Skeletal muscle satellite cell (primary cell): ENCODE results near the gene IGFBPL1.
"Not testable (repeated sequence)": the region's sequence is repeated elsewhere in the genome, so short reads cannot be mapped to it uniquely, and the experiment has no call there.

Source experiments
- H3K27me3 ChIP-seq: 2 replicates; pipeline ENCODE4 v1.7.0; 2013; ENCODE audit warnings: low read length; ENCODE audit not compliant: control insufficient read depth, insufficient read depth
- H3K36me3 ChIP-seq: 2 replicates; pipeline ENCODE4 v1.7.0; 2013; ENCODE audit warnings: mild to moderate bottlenecking, control low read depth, low read length; ENCODE audit not compliant: insufficient read depth
- H3K4me1 ChIP-seq: 2 replicates; pipeline ENCODE4 v1.7.0; 2013; ENCODE audit warnings: low read length; ENCODE audit not compliant: control insufficient read depth, insufficient read depth
- H3K4me2 ChIP-seq: 2 replicates; pipeline ENCODE4 v1.7.0; 2013; ENCODE audit warnings: mild to moderate bottlenecking, low read length
- H3K4me3 ChIP-seq: 2 replicates; pipeline ENCODE4 v1.7.0; 2013; ENCODE audit warnings: low read length
- H3K9ac ChIP-seq: 2 replicates; pipeline ENCODE4 v1.7.0; 2013; ENCODE audit warnings: mild to moderate bottlenecking, low read depth, low read length, moderate library complexity
- H3K9me3 ChIP-seq: replicated peaks from 2 replicates; pipeline ENCODE4 v1.7.0; 2013; ENCODE audit warnings: mild to moderate bottlenecking, control low read depth, low read length

Gene IGFBPL1

GRCh38 chr9:38386319-38386895, 37.8 kb downstream of the IGFBPL1 start:
- peaks cover 47% of the 10 kb centered on the region for H3K4me1 ChIP-seq

GRCh38 chr9:38385896-38386295, 38.4 kb downstream of the IGFBPL1 start:
- H3K4me2 ChIP-seq = no peak overlapping the region
- no peak overlapping the region for H3K4me3 ChIP-seq
- no peak overlapping the region for H3K9ac ChIP-seq
- H3K4me1 ChIP-seq = peaks cover 47% of the 10 kb centered on the region
- H3K36me3 ChIP-seq = no peaks in the 10 kb centered on the region
- no peaks in the 10 kb centered on the region for H3K9me3 ChIP-seq
- H3K27me3 ChIP-seq = no peaks in the 10 kb centered on the region

More at GRCh38 chr9:38386319-38386895, 37.8 kb downstream of the IGFBPL1 start:
- Histone ChIP-seq H3K4me2 (no peak overlapping the region), H3K36me3 (no peaks in the 10 kb centered on the region), H3K4me3 (no peak overlapping the region), H3K27me3 (no peaks in the 10 kb centered on the region), H3K9ac (no peak overlapping the region), H3K9me3 (no peaks in the 10 kb centered on the region)

- Histone ChIP-seq H3K9ac (no peak overlapping the region), H3K27me3 (no peaks in the 10 kb centered on the region), H3K4me3 (no peak overlapping the region), H3K4me2 (no peak overlapping the region), H3K36me3 (no peaks in the 10 kb centered on the region), H3K9me3 (no peaks in the 10 kb centered on the region), H3K4me1 (peaks cover 47% of the 10 kb centered on the region)
These were observed 39.0 kb downstream of the IGFBPL1 start for GRCh38 chr9:38384990-38385848.

GRCh38 chr9:38382141-38382540, 42.1 kb downstream of the IGFBPL1 start:
- H3K4me2 ChIP-seq = no peak overlapping the region
- no peak overlapping the region for H3K4me3 ChIP-seq
- H3K27me3 ChIP-seq = no peaks in the 10 kb centered on the region
- no peak overlapping the region for H3K9ac ChIP-seq
- no peaks in the 10 kb centered on the region for H3K36me3 ChIP-seq
- H3K9me3 ChIP-seq = no peaks in the 10 kb centered on the region
- H3K4me1 ChIP-seq = peaks cover 35% of the 10 kb centered on the region

- Histone ChIP-seq H3K36me3 (no peaks in the 10 kb centered on the region), H3K9ac (no peak overlapping the region), H3K4me2 (no peak overlapping the region), H3K4me3 (no peak overlapping the region), H3K9me3 (no peaks in the 10 kb centered on the region), H3K27me3 (no peaks in the 10 kb centered on the region), H3K4me1 (peaks cover 30% of the 10 kb centered on the region)
These were observed 43.3 kb downstream of the IGFBPL1 start for GRCh38 chr9:38380872-38381534.

- no peaks in the 10 kb centered on the region for H3K9me3 ChIP-seq
- no peak overlapping the region for H3K9ac ChIP-seq
- peaks cover 4% of the 10 kb centered on the region for H3K27me3 ChIP-seq
- no peaks in the 10 kb centered on the region for H3K36me3 ChIP-seq
- H3K4me3 ChIP-seq = no peak overlapping the region
- no peak overlapping the region for H3K4me2 ChIP-seq
- H3K4me1 ChIP-seq = peaks cover 24% of the 10 kb centered on the region
These were observed 43.9 kb downstream of the IGFBPL1 start for GRCh38 chr9:38380230-38380871.

GRCh38 chr9:38377336-38378083, 46.7 kb downstream of the IGFBPL1 start:
- not testable (repeated sequence) for H3K4me2 ChIP-seq, H3K4me3 ChIP-seq, H3K4me1 ChIP-seq, H3K36me3 ChIP-seq, H3K9ac ChIP-seq, H3K9me3 ChIP-seq
- peaks cover 21% of the 10 kb centered on the region for H3K27me3 ChIP-seq

GRCh38 chr9:38376021-38376670, 48.1 kb downstream of the IGFBPL1 start:
- H3K36me3 ChIP-seq = no peaks in the 10 kb centered on the region
- no peak overlapping the region for H3K4me2 ChIP-seq
- peaks cover 5% of the 10 kb centered on the region for H3K4me1 ChIP-seq
- H3K9ac ChIP-seq = no peak overlapping the region
- peaks cover 29% of the 10 kb centered on the region for H3K27me3 ChIP-seq
- no peaks in the 10 kb centered on the region for H3K9me3 ChIP-seq
- H3K4me3 ChIP-seq = no peak overlapping the region

- Histone ChIP-seq H3K9ac (no peak overlapping the region), H3K4me2 (no peak overlapping the region), H3K36me3 (no peaks in the 10 kb centered on the region), H3K27me3 (peaks cover 33% of the 10 kb centered on the region), H3K4me3 (no peak overlapping the region), H3K9me3 (no peaks in the 10 kb centered on the region), H3K4me1 (peaks cover 5% of the 10 kb centered on the region)
These were observed 48.7 kb downstream of the IGFBPL1 start for GRCh38 chr9:38375572-38375963.

- Histone ChIP-seq H3K36me3 (no peaks in the 10 kb centered on the region), H3K9me3 (no peaks in the 10 kb centered on the region), H3K4me2 (no peak overlapping the region), H3K4me3 (no peak overlapping the region), H3K9ac (no peak overlapping the region), H3K4me1 (peaks cover 3% of the 10 kb centered on the region), H3K27me3 (peaks cover 33% of the 10 kb centered on the region)
These were observed 49.2 kb downstream of the IGFBPL1 start for GRCh38 chr9:38374847-38375571.
